WTC11 (cell line): Measurements from ENCODE around the gene ADIPOR2. TPM values are rescaled to one million over a fixed set of nuclear protein-coding genes. Genes with fewer than 3 reads are reported as not detected.
A peak's percentile ranks its signal among the peaks of the same experiment; 100 is the strongest.

Source experiments
- ATAC-seq: fragments of 200-7000 bp; cut with Tn5 transposase; 2 replicates; pipeline ENCODE4 v1.10.0; 2021; ENCODE audit warnings: mild to moderate bottlenecking, moderate library complexity
- CTCF ChIA-PET: fragments of 300-600 bp; sonication (Branson Sonifier 250); formaldehyde crosslinking; loops from one replicate; lab custom pipeline; 2021; ENCODE audit warnings: antibody characterized with exemption; lab: Charles Lee
- POLR2A ChIA-PET: fragments of 350-600 bp; sonication (Branson Sonifier 250); formaldehyde crosslinking; loops from one replicate; lab custom pipeline; 2021; ENCODE audit warnings: antibody characterized with exemption; lab: Charles Lee
- DNase-seq: peaks from one replicate; pipeline ENCODE4 v3.0.0; 2021; ENCODE audit warnings: low spot score
- H3K27ac Mint-ChIP-seq: 2 replicates; pipeline ENCODE4 v1.8.0; 2021; ENCODE audit warnings: mixed read lengths
- H3K27me3 Mint-ChIP-seq: 2 replicates; pipeline ENCODE4 v1.8.0; 2021; ENCODE audit warnings: low read depth, mild to moderate bottlenecking, moderate library complexity, mixed read lengths
- H3K36me3 Mint-ChIP-seq: 2 replicates; pipeline ENCODE4 v1.8.0; 2021; ENCODE audit warnings: mixed read lengths
- H3K4me1 Mint-ChIP-seq: 2 replicates; pipeline ENCODE4 v1.8.0; 2022; ENCODE audit warnings: mixed read lengths
- H3K4me3 Mint-ChIP-seq: 2 replicates; pipeline ENCODE4 v1.8.0; 2021; ENCODE audit warnings: mild to moderate bottlenecking, moderate library complexity, mixed read lengths
- H3K9me3 Mint-ChIP-seq: 2 replicates; pipeline ENCODE4 v1.8.0; 2021; ENCODE audit warnings: mixed read lengths
- CBFB ChIP-seq: sonication (generic); formaldehyde crosslinking; IDR thresholded peaks from 2 replicates; pipeline ENCODE4 v1.8.1; 2022; ENCODE audit warnings: mild to moderate bottlenecking, low read depth, missing genetic modification reagents
- CREM ChIP-seq: sonication (generic); formaldehyde crosslinking; IDR thresholded peaks from 2 replicates; pipeline ENCODE4 v1.8.1; 2022; ENCODE audit warnings: mild to moderate bottlenecking, missing genetic modification reagents, moderate library complexity
- ERG ChIP-seq: fragments of 250-450 bp; sonication (Bioruptor Pico); IDR thresholded peaks from 2 replicates; pipeline ENCODE4 v1.8.0; 2021; ENCODE audit warnings: mild to moderate bottlenecking
- ETV6 ChIP-seq: sonication (generic); formaldehyde crosslinking; IDR thresholded peaks from 2 replicates; pipeline ENCODE4 v1.8.1; 2022; ENCODE audit warnings: mild to moderate bottlenecking, missing genetic modification reagents
- FOXJ3 ChIP-seq: sonication (generic); formaldehyde crosslinking; IDR thresholded peaks from 2 replicates; pipeline ENCODE4 v1.9.0; 2021; ENCODE audit warnings: missing genetic modification reagents, mild to moderate bottlenecking, borderline replicate concordance
- GABPB1 ChIP-seq: sonication (generic); formaldehyde crosslinking; IDR thresholded peaks from 2 replicates; pipeline ENCODE4 v1.8.1; 2023; ENCODE audit warnings: mild to moderate bottlenecking, missing genetic modification reagents
- MAX ChIP-seq: sonication (generic); formaldehyde crosslinking; IDR thresholded peaks from 2 replicates; pipeline ENCODE4 v1.8.0; 2022; ENCODE audit warnings: mild to moderate bottlenecking, missing genetic modification reagents
- NFYB ChIP-seq: sonication (generic); formaldehyde crosslinking; conservative IDR thresholded peaks from 2 replicates; pipeline ENCODE4 v1.8.0; 2022; ENCODE audit warnings: low read depth, missing genetic modification reagents
- NR2C2 ChIP-seq: sonication (generic); formaldehyde crosslinking; IDR thresholded peaks from 2 replicates; pipeline ENCODE4 v1.8.0; 2022; ENCODE audit warnings: mild to moderate bottlenecking, missing genetic modification reagents
- PRRX2 ChIP-seq: fragments of 250-450 bp; sonication (Bioruptor Pico); IDR thresholded peaks from 2 replicates; pipeline ENCODE4 v1.8.0; 2021; ENCODE audit warnings: mild to moderate bottlenecking
- SP1 ChIP-seq: sonication (generic); formaldehyde crosslinking; conservative IDR thresholded peaks from 2 replicates; pipeline ENCODE4 v1.8.1; 2022; ENCODE audit warnings: missing genetic modification reagents
- TCF7 ChIP-seq: sonication (generic); formaldehyde crosslinking; IDR thresholded peaks from 2 replicates; pipeline ENCODE4 v1.8.0; 2022; ENCODE audit warnings: mild to moderate bottlenecking, low read depth, missing genetic modification reagents, moderate library complexity
- USF1 ChIP-seq: sonication (generic); formaldehyde crosslinking; IDR thresholded peaks from 2 replicates; pipeline ENCODE4 v1.8.0; 2022; ENCODE audit warnings: mild to moderate bottlenecking, missing genetic modification reagents
- ZNF121 ChIP-seq: sonication (generic); formaldehyde crosslinking; IDR thresholded peaks from 2 replicates; pipeline ENCODE4 v1.8.0; 2023; ENCODE audit warnings: missing genetic modification reagents
- ZNF281 ChIP-seq: sonication (generic); formaldehyde crosslinking; IDR thresholded peaks from 2 replicates; pipeline ENCODE4 v1.8.0; 2023; ENCODE audit warnings: mild to moderate bottlenecking, missing genetic modification reagents
- total RNA-seq: library from RNA; stranded (reverse); gene quantifications from 3 replicates; pipeline ENCODE4 v1.2.3, GENCODE V29; 2021
- TF ChIP-seq, protein P1 (sequence below): fragments of 250-450 bp; sonication (Bioruptor Pico); IDR thresholded peaks from 2 replicates; pipeline ENCODE4 v1.9.0; 2021; ENCODE audit warnings: mild to moderate bottlenecking
- TF ChIP-seq, protein P2 (sequence below): sonication (generic); formaldehyde crosslinking; IDR thresholded peaks from 2 replicates; pipeline ENCODE4 v1.8.1; 2023; ENCODE audit warnings: mild to moderate bottlenecking, missing genetic modification reagents

ADIPOR2 gene
- total RNA-seq, 1 experiment from 2014 or later: 38.4 TPM

DNA sequence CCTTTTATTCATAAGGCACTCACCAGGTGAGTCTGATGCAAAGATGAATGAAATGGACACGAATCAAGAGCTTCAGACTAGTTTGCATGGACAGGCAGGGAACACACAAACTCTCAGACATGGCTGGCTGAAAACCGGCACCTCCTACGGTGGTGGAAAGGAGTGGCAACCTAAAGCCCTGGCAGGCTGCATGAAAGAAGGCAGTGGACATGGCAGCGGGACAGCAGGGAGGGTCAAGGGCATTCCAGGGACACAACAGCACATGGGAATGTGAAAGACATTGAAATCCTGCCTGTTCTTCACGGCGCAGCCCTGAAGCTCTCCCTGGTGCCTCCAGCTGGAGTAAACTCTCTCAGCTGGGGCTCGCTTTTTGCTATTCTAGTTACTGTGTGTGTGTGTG, 112.9 kb downstream of the ADIPOR2 start:
- no peak overlapping the region for H3K4me3 Mint-ChIP-seq
- H3K27me3 Mint-ChIP-seq: no peaks in the 10 kb centered on the region; the same call in 1 of the 2 replicates
- no peak for ATAC-seq
- no peak for DNase-seq
- no peaks in the 10 kb centered on the region for H3K36me3 Mint-ChIP-seq
- ChIA-PET POLR2A (no interaction called here), CTCF (no interaction called here)
- 0 out of 2 replicates have a peak, but pooled peaks cover 3% of the 10 kb centered on the region for H3K9me3 Mint-ChIP-seq
- H3K4me1 Mint-ChIP-seq: 0 out of 2 replicates have a peak, but pooled peaks cover 3% of the 10 kb centered on the region
- TF ChIP-seq CBFB (CRISPR knock-in tag) (no peak), ERG (no peak), PRRX2 (CRISPR knock-in tag) (no peak), FOXJ3 (no peak)
- no peak overlapping the region for H3K27ac Mint-ChIP-seq

- TF ChIP-seq SP1 (0 out of 2 replicates have a peak, but pooled peaks have one; percentile 37), ZNF121 (CRISPR knock-in tag) (peak; percentile 32; the same call in 1 of the 2 replicates), ZNF281 (CRISPR knock-in tag) (no peak), GABPB1 (CRISPR knock-in tag) (0 out of 2 replicates have a peak, but pooled peaks have one; percentile 26), ERG (no peak), USF1 (CRISPR knock-in tag) (0 out of 2 replicates have a peak, but pooled peaks have one; percentile 14), ETV6 (CRISPR knock-in tag) (peak; percentile 87), NFYB (peak; percentile 74), CREM (CRISPR knock-in tag) (0 out of 2 replicates have a peak, but pooled peaks have one; percentile 32), TCF7 (CRISPR knock-in tag) (no peak), NR2C2 (CRISPR knock-in tag) (no peak), MAX (CRISPR knock-in tag) (peak; percentile 91)
- TF ChIP-seq, protein P1, sequence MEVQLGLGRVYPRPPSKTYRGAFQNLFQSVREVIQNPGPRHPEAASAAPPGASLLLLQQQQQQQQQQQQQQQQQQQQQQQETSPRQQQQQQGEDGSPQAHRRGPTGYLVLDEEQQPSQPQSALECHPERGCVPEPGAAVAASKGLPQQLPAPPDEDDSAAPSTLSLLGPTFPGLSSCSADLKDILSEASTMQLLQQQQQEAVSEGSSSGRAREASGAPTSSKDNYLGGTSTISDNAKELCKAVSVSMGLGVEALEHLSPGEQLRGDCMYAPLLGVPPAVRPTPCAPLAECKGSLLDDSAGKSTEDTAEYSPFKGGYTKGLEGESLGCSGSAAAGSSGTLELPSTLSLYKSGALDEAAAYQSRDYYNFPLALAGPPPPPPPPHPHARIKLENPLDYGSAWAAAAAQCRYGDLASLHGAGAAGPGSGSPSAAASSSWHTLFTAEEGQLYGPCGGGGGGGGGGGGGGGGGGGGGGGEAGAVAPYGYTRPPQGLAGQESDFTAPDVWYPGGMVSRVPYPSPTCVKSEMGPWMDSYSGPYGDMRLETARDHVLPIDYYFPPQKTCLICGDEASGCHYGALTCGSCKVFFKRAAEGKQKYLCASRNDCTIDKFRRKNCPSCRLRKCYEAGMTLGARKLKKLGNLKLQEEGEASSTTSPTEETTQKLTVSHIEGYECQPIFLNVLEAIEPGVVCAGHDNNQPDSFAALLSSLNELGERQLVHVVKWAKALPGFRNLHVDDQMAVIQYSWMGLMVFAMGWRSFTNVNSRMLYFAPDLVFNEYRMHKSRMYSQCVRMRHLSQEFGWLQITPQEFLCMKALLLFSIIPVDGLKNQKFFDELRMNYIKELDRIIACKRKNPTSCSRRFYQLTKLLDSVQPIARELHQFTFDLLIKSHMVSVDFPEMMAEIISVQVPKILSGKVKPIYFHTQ (CRISPR knock-in tag): no peak
- TF ChIP-seq, protein P2, sequence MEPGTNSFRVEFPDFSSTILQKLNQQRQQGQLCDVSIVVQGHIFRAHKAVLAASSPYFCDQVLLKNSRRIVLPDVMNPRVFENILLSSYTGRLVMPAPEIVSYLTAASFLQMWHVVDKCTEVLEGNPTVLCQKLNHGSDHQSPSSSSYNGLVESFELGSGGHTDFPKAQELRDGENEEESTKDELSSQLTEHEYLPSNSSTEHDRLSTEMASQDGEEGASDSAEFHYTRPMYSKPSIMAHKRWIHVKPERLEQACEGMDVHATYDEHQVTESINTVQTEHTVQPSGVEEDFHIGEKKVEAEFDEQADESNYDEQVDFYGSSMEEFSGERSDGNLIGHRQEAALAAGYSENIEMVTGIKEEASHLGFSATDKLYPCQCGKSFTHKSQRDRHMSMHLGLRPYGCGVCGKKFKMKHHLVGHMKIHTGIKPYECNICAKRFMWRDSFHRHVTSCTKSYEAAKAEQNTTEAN (CRISPR knock-in tag): no peak
- Mint-ChIP-seq H3K9me3 (0 out of 2 replicates have a peak, but pooled peaks cover 3% of the 10 kb centered on the region), H3K4me3 (no peak overlapping the region; the same call in 1 of the 2 replicates), H3K36me3 (no peaks in the 10 kb centered on the region), H3K27ac (no peak overlapping the region), H3K4me1 (peaks cover 6% of the 10 kb centered on the region; the same call in 1 of the 2 replicates), H3K27me3 (no peaks in the 10 kb centered on the region)
- DNase-seq: peak; percentile 88
- ChIA-PET POLR2A (no interaction called here), CTCF (interaction anchor here (0.6 to 0.9 kb wide), 2 partner anchors 117 to 135 kb away, joined by 4 read pairs; no protein-coding TSS in a partner anchor)
- peak; percentile 89 for ATAC-seq
These were observed 113.9 kb downstream of the ADIPOR2 start for GRCh38 chr12:1804545-1805332.
